Smooth muscle cell (in vitro differentiated cells): ENCODE data around the gene SETD7. TPM values are rescaled to one million over a fixed set of nuclear protein-coding genes. Genes with fewer than 3 reads are reported as not detected.

ENCODE experiments used
- DNase-seq: peaks from one replicate; lab custom pipeline; 2025; ENCODE audit not compliant: unreplicated experiment; lab: John Stamatoyannopoulos, UW
- H2AFZ ChIP-seq: fragments of 200-600 bp; sonication (generic); 2 replicates; pipeline ENCODE4 v1.6.0; 2016; ENCODE audit warnings: antibody characterized with exemption, low read depth, mild to moderate bottlenecking
- H3F3A ChIP-seq: fragments of 200-600 bp; sonication (generic); 2 replicates; pipeline ENCODE4 v1.6.0; 2017; ENCODE audit warnings: antibody characterized with exemption, low read depth
- H3K27ac ChIP-seq: fragments of 200-600 bp; sonication (generic); 2 replicates; pipeline ENCODE4 v1.5.1; 2016; ENCODE audit warnings: low read depth, mild to moderate bottlenecking
- H3K27me3 ChIP-seq: fragments of 200-600 bp; sonication (generic); 2 replicates; pipeline ENCODE4 v1.6.1; 2016; ENCODE audit warnings: low read depth, mild to moderate bottlenecking
- H3K36me3 ChIP-seq: fragments of 200-600 bp; sonication (generic); 2 replicates; pipeline ENCODE4 v1.5.1; 2016; ENCODE audit warnings: low read depth
- H3K4me1 ChIP-seq: fragments of 200-600 bp; sonication (generic); 2 replicates; pipeline ENCODE4 v1.5.1; 2016; ENCODE audit warnings: low read depth
- H3K4me2 ChIP-seq: fragments of 200-600 bp; sonication (generic); 2 replicates; pipeline ENCODE4 v1.6.0; 2016; ENCODE audit warnings: mild to moderate bottlenecking
- H3K4me3 ChIP-seq: fragments of 200-600 bp; sonication (generic); 2 replicates; pipeline ENCODE4 v1.5.1; 2016; ENCODE audit warnings: mild to moderate bottlenecking
- H3K79me2 ChIP-seq: fragments of 200-600 bp; sonication (generic); 2 replicates; pipeline ENCODE4 v1.6.0; 2016; ENCODE audit warnings: low read depth, mild to moderate bottlenecking
- H3K9ac ChIP-seq: fragments of 200-600 bp; sonication (generic); 2 replicates; pipeline ENCODE4 v1.6.0; 2016; ENCODE audit warnings: low read depth
- H3K9me3 ChIP-seq: fragments of 200-600 bp; sonication (generic); replicated peaks from 2 replicates; pipeline ENCODE4 v1.5.1; 2016; ENCODE audit warnings: low read depth
- H4K20me1 ChIP-seq: fragments of 200-600 bp; sonication (generic); 2 replicates; pipeline ENCODE4 v1.6.0; 2016; ENCODE audit warnings: low read depth
- WGBS: methylation state at CpG from one replicate; pipeline ENCODE4 v1.1.7; 2016; ENCODE audit warnings: low lambda C conversion rate; 5-methylcytosine and 5-hydroxymethylcytosine counted together
- polyA plus RNA-seq: library from polyadenylated mRNA; unstranded; fragments of >200 nt; fragmentation: Nextera tagmentation; extraction: Ambion mirVana; gene quantifications from 2 replicates; pipeline ENCODE4 v1.2.1, GENCODE V29; 2016
- total RNA-seq: library from RNA; depleted of rRNA; stranded (reverse); fragments of >200 nt; gene quantifications from 2 replicates; pipeline ENCODE4 v1.2.3, GENCODE V29; 2014
- TF ChIP-seq, protein P1 (sequence below): fragments of 200-600 bp; sonication (generic); IDR thresholded peaks from 2 replicates; pipeline ENCODE4 v1.5.1; 2017; ENCODE audit warnings: borderline replicate concordance, mild to moderate bottlenecking, antibody characterized with exemption; ENCODE audit not compliant: insufficient read depth, poor library complexity, severe bottlenecking

The SETD7 gene
- total and polyA plus RNA-seq, 2 experiments from 2014 or later = 8.5 to 34.2 TPM

GRCh38 chr4:139562839-139563238, 6.8 kb upstream of the SETD7 start:
- no peaks in the 10 kb centered on the region for H3K9me3 ChIP-seq
- no peak overlapping the region for H3K4me2 ChIP-seq
- no peaks in the 10 kb centered on the region for H4K20me1 ChIP-seq
- no peak overlapping the region for H3K9ac ChIP-seq
- DNase-seq = no peak
- H3F3A ChIP-seq = peaks cover 17% of the 10 kb centered on the region
- no peaks in the 10 kb centered on the region for H3K79me2 ChIP-seq
- H3K4me3 ChIP-seq = no peak overlapping the region
- WGBS = 86% methylated on average over 3 of the region's 3 CpGs
- H3K27ac ChIP-seq = no peak overlapping the region
- no peaks in the 10 kb centered on the region for H3K27me3 ChIP-seq
- H3K4me1 ChIP-seq = peaks cover 7% of the 10 kb centered on the region
- no peaks in the 10 kb centered on the region for H3K36me3 ChIP-seq
- H2AFZ ChIP-seq = no peak overlapping the region
- TF ChIP-seq, protein P1, sequence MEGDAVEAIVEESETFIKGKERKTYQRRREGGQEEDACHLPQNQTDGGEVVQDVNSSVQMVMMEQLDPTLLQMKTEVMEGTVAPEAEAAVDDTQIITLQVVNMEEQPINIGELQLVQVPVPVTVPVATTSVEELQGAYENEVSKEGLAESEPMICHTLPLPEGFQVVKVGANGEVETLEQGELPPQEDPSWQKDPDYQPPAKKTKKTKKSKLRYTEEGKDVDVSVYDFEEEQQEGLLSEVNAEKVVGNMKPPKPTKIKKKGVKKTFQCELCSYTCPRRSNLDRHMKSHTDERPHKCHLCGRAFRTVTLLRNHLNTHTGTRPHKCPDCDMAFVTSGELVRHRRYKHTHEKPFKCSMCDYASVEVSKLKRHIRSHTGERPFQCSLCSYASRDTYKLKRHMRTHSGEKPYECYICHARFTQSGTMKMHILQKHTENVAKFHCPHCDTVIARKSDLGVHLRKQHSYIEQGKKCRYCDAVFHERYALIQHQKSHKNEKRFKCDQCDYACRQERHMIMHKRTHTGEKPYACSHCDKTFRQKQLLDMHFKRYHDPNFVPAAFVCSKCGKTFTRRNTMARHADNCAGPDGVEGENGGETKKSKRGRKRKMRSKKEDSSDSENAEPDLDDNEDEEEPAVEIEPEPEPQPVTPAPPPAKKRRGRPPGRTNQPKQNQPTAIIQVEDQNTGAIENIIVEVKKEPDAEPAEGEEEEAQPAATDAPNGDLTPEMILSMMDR = no peak

DNA sequence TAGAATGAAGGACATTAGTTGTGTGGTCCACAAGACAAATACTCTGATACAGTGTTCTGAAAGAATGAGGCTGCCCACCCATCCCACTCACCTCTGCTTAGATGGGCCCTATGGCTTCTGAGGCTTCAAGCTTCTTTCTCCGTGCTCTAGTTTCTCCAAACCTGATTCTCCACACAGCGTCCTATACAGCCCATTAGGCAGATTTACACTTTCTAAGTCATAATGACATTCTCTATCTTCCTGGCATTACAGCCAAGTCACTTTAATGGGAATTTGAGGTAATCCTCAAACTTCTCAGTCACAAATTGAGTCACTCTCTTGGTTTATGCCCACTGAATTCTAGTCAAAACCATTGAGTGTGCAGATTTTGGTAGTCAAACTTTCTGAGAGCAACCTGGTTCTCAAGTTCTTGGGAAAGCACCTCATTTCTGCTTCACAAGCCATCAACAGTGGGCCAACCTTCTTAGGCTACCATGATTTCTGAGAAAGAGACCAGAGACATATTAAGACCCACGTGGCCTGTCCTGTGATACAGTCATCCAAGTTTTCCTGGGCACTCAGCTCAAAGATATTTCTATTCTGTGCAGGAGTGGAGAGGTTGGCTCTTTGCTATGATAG, 6.2 kb upstream of the SETD7 start:
- no peak for DNase-seq
- peaks cover 14% of the 10 kb centered on the region for H3K4me1 ChIP-seq
- TF ChIP-seq, protein P1 = no peak
- no peak overlapping the region for H2AFZ ChIP-seq
- H3K4me3 ChIP-seq = no peak overlapping the region
- H3K36me3 ChIP-seq = no peaks in the 10 kb centered on the region
- H3K27me3 ChIP-seq = no peaks in the 10 kb centered on the region
- H3K27ac ChIP-seq = no peak overlapping the region
- 80% methylated on average over 3 of the region's 3 CpGs for WGBS
- H3K9me3 ChIP-seq = no peaks in the 10 kb centered on the region
- no peak overlapping the region for H3K4me2 ChIP-seq
- no peaks in the 10 kb centered on the region for H3K79me2 ChIP-seq
- peaks cover 24% of the 10 kb centered on the region for H3F3A ChIP-seq
- no peaks in the 10 kb centered on the region for H4K20me1 ChIP-seq
- H3K9ac ChIP-seq = no peak overlapping the region

- no peaks in the 10 kb centered on the region for H3K79me2 ChIP-seq
- DNase-seq = peak; percentile 1
- no peak overlapping the region for H3K4me3 ChIP-seq
- no peaks in the 10 kb centered on the region for H3K27me3 ChIP-seq
- peaks cover 18% of the 10 kb centered on the region for H3K4me1 ChIP-seq
- no peak overlapping the region for H2AFZ ChIP-seq
- peak overlapping the region; percentile 52 for H3K4me2 ChIP-seq
- no peaks in the 10 kb centered on the region for H4K20me1 ChIP-seq
- H3K9ac ChIP-seq = no peak overlapping the region
- peak overlapping the region; percentile 23 for H3K27ac ChIP-seq
- WGBS = 27% methylated on average over 6 of the region's 6 CpGs
- H3K36me3 ChIP-seq = no peaks in the 10 kb centered on the region
- TF ChIP-seq, protein P1 = no peak
- no peaks in the 10 kb centered on the region for H3K9me3 ChIP-seq
- H3F3A ChIP-seq = peaks cover 25% of the 10 kb centered on the region
Observed at GRCh38 chr4:139560406-139561104, 4.5 kb upstream of the SETD7 start.
